GM12875 (cell line): ENCODE results near the gene MAPKAPK2.
"Not testable (repeated sequence)": the region's sequence is repeated elsewhere in the genome, so short reads cannot be mapped to it uniquely, and the experiment has no call there.

Experiments
- H3K4me3 ChIP-seq: one replicate; pipeline ENCODE4 v1.5.1; 2011; ENCODE audit warnings: low read depth, low read length, control low read depth
- TF ChIP-seq, protein P1 (sequence below): IDR thresholded peaks from 2 replicates; pipeline ENCODE4 v1.5.1; 2011; ENCODE audit warnings: low read depth, mild to moderate bottlenecking, control low read depth, inconsistent platforms, low read length, moderate library complexity, borderline replicate concordance; ENCODE audit not compliant: insufficient read depth

MAPKAPK2 gene

DNA sequence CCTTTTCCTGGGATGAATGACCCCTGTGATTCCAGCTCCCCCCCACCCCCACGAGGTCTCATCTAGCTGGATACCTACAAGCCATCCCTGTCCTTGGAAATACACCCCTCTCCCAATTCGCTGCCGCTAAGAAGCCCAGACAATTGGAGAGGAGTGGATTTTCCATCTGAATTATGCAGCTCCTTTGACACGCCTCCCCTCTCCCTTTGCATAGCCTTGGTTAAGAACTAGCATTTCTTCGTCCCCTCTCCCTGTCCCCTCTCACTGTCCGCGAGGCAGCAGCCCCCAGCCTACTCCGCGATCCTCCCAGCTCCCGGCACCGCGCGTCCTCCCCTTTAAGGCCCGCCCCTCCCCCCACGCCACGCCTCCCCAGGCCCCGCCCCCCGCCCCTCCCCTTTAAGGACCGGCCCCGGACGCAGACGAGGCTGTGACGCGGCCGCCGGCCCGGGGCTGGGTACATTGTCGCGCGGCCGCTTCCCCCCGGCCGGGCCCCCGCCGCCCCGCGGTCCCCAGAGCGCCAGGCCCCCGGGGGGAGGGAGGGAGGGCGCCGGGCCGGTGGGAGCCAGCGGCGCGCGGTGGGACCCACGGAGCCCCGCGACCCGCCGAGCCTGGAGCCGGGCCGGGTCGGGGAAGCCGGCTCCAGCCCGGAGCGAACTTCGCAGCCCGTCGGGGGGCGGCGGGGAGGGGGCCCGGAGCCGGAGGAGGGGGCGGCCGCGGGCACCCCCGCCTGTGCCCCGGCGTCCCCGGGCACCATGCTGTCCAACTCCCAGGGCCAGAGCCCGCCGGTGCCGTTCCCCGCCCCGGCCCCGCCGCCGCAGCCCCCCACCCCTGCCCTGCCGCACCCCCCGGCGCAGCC, at the start of gene MAPKAPK2:
Gene MAPKAPK2, plus strand, starts transcription at position 428 of the 856 bp plus-strand sequence. Its CDS starts 325 bp downstream, at position 753.
- peak within 1 kb of the TSS; percentile 86 for H3K4me3 ChIP-seq
- TF ChIP-seq, protein P1, sequence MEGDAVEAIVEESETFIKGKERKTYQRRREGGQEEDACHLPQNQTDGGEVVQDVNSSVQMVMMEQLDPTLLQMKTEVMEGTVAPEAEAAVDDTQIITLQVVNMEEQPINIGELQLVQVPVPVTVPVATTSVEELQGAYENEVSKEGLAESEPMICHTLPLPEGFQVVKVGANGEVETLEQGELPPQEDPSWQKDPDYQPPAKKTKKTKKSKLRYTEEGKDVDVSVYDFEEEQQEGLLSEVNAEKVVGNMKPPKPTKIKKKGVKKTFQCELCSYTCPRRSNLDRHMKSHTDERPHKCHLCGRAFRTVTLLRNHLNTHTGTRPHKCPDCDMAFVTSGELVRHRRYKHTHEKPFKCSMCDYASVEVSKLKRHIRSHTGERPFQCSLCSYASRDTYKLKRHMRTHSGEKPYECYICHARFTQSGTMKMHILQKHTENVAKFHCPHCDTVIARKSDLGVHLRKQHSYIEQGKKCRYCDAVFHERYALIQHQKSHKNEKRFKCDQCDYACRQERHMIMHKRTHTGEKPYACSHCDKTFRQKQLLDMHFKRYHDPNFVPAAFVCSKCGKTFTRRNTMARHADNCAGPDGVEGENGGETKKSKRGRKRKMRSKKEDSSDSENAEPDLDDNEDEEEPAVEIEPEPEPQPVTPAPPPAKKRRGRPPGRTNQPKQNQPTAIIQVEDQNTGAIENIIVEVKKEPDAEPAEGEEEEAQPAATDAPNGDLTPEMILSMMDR = no peak

DNA sequence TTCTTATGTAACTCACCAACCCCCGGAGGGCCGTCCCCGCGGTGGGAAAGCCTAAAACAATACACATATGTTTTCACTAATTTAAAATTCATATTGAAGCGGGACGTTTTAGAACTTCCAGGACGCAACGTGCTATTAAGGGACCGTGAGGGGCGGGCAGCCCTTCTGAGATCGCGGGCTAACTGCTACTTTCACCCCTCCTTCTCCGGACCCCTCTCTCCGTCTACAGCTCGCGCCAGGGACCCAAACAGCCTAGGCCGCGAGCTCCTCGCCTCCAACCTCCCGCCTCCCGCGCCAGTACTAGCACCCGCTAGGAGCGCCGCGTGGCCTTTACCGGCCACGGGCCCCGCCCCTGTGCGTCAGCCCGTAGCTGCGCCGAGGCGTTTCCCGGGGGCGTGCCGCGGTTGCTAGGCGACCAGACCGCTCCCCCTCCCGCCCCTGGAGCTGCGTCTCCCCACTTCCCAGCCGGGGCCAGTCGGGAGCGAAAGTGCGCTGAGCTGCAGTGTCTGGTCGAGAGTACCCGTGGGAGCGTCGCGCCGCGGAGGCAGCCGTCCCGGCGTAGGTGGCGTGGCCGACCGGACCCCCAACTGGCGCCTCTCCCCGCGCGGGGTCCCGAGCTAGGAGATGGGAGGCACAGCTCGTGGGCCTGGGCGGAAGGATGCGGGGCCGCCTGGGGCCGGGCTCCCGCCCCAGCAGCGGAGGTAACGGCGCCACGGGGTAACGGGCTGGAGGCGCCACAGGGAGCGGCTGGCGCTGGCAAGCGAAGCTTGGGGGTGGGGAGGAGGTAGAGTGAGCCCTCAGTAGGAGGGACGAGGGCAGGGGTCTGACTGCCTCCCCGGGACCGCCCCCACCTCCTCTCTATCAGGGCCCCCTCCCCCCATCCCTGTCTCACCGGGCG, 49.4 kb upstream of the MAPKAPK2 start, which contains the start of gene DYRK3:
Gene DYRK3, plus strand, starts transcription at position 457 of the 898 bp plus-strand sequence. Its CDS starts 168 bp downstream, at position 625.
- TF ChIP-seq, protein P1 = no peak
- peak within 1 kb of the TSS; percentile 95 for H3K4me3 ChIP-seq

DNA sequence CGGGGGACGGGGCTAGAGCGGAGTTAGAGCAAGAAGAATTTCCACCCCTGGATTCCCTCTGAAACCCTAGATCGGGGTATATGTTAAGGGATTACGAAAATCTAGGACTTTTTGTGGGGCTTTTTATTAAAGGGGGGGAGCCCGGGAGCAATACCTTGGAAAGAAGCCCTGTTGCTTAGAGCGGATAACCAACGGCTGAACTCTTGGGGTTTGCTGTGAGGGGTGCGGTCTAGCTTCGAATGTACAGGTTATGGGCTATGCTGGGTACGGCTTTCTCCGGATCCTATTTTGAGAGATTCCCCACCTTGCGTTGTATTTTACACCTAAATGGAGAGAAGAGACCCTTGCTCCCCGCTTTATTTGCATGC, 48.7 kb upstream of the MAPKAPK2 start:
- TF ChIP-seq, protein P1 = no peak

DNA sequence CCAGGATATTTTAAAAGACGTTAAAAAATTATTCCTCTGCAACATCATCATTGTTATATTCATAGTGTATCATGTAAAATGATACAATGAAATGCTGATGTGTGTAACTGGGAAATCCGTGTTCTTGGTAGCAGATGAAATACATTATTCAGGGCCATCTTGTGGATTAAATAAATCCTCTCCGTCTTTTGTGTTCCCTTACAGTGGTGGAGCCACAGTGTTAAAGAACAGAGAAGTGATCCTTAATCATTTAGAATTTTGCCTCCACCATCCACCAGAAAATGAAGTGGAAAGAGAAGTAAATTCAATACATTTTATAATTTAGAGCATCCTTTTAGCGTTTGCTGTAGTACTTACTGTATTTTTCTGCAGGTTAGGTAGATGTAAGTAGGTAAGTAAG, 48.0 kb upstream of the MAPKAPK2 start:
- H3K4me3 ChIP-seq = no peak overlapping the region
- TF ChIP-seq, protein P1 = no peak

More for the DNA sequence above, 48.7 kb upstream of the MAPKAPK2 start:
- peak overlapping the region; percentile 95 for H3K4me3 ChIP-seq

DNA sequence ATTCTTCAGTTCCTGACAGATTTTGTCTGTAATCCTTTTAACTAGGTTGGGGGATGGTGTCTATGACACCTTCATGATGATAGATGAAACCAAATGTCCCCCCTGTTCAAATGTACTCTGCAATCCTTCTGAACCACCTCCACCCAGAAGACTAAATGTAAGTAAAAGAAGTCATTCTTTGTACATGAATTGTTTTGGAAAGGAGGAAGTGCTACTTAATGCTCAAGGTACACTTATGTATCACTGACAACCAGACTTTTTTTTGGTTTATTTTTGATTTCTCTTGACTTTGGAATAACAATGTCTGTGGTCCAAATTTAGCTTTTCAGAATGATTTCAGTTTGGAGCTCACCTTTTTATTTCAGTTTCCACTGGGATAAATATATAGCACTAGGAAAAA, 47.1 kb upstream of the MAPKAPK2 start:
- no peak overlapping the region for H3K4me3 ChIP-seq

DNA sequence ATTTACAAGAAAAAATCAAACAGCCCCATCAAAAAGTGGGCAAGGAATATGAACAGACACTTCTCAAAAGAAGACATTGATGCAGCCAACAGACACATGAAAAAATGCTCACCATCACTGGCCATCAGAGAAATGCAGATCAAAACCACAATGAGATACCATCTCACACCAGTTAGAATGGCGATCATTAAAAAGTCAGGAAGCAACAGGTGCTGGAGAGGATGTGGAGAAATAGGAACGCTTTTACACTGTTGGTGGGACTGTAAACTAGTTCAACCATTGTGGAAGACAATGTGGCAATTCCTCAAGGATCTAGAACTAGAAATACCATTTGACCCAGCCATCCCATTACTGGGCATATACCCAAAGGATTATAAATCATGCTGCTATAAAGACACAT, 42.6 kb upstream of the MAPKAPK2 start:
- not testable (repeated sequence) for H3K4me3 ChIP-seq

More for the DNA sequence above, 47.1 kb upstream of the MAPKAPK2 start:
- TF ChIP-seq, protein P1 = no peak

DNA sequence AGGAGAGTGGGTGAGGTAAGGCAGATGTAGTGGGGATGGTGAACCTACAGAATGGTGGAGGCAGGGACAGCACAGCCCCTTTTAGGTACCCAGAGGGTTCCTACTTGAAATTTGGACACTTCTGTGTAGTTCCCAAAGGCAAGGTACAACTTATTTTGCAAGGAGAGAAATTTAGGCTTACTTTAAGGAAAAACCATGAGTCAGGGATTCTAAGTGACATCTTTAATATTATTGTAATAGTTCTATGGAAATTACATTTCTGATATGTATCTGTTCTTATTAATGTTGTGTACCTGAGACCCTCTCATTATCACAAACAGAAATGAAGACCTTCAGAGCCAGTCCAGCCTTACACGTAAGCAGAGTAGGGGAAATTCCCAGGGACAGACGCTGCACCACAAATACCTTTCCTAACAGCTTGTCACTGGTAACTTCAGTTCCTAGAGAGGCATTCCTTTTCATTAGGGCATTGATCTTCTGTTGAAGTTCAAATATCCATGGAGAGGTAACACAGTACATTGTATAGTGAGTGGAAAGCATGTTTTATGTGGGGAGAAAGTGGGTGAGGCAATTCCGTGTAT, 41.5 kb upstream of the MAPKAPK2 start:
- TF ChIP-seq, protein P1 = no peak
- no peak overlapping the region for H3K4me3 ChIP-seq
